Endothelial cell (in vitro differentiated cells): Measurements from ENCODE around the gene PRRC2B. TPM values are rescaled to one million over a fixed set of nuclear protein-coding genes. Genes with fewer than 3 reads are reported as not detected.

Experiments
- DNase-seq: peaks from one replicate; pipeline ENCODE4 v3.0.0; 2021; ENCODE audit warnings: low spot score
- H3K27ac Mint-ChIP-seq: one replicate; pipeline ENCODE4 v1.8.0; 2021; ENCODE audit warnings: mixed read lengths, inconsistent platforms; ENCODE audit not compliant: unreplicated experiment
- H3K27me3 Mint-ChIP-seq: one replicate; pipeline ENCODE4 v1.8.0; 2021; ENCODE audit warnings: mild to moderate bottlenecking, moderate library complexity, mixed read lengths, inconsistent platforms; ENCODE audit not compliant: unreplicated experiment
- H3K36me3 Mint-ChIP-seq: one replicate; pipeline ENCODE4 v1.8.0; 2021; ENCODE audit warnings: mild to moderate bottlenecking, low read depth, mixed read lengths, inconsistent platforms; ENCODE audit not compliant: unreplicated experiment
- H3K4me1 Mint-ChIP-seq: one replicate; pipeline ENCODE4 v1.8.0; 2021; ENCODE audit warnings: mild to moderate bottlenecking, mixed read lengths, inconsistent platforms; ENCODE audit not compliant: unreplicated experiment
- H3K4me3 Mint-ChIP-seq: one replicate; pipeline ENCODE4 v1.8.0; 2021; ENCODE audit warnings: mild to moderate bottlenecking, mixed read lengths, inconsistent platforms; ENCODE audit not compliant: unreplicated experiment
- H3K9me3 Mint-ChIP-seq: one replicate; pipeline ENCODE4 v1.8.0; 2021; ENCODE audit warnings: mixed read lengths, inconsistent platforms; ENCODE audit not compliant: unreplicated experiment
- CTCF ChIP-seq: fragments of 200-600 bp; sonication (generic); IDR thresholded peaks from one replicate; pipeline ENCODE4 v1.5.0; 2021; ENCODE audit warnings: antibody characterized with exemption; ENCODE audit not compliant: unreplicated experiment
- total RNA-seq: library from RNA; stranded (reverse); fragmentation: NEBNext Ultra II Directional; extraction: Animal tissue kit (Norgen Biotek cat#: 25700); gene quantifications from one replicate; pipeline ENCODE4 v1.2.1, GENCODE V29; 2021; ENCODE audit not compliant: unreplicated experiment

Gene PRRC2B
- total RNA-seq, 1 donor from 2014 or later, result 350 TPM

- TF ChIP-seq CTCF, result no peak
- no peaks in the 10 kb centered on the region for H3K9me3 Mint-ChIP-seq
- peaks cover 5% of the 10 kb centered on the region for H3K27me3 Mint-ChIP-seq
- no peak overlapping the region for H3K4me3 Mint-ChIP-seq
- DNase-seq, result no peak
- H3K36me3 Mint-ChIP-seq, result peaks cover 26% of the 10 kb centered on the region
- H3K4me1 Mint-ChIP-seq, result no peaks in the 10 kb centered on the region
- H3K27ac Mint-ChIP-seq, result no peak overlapping the region
Measured at GRCh38 chr9:131528886-131529505, 135.1 kb downstream of the PRRC2B start.

- TF ChIP-seq CTCF, result no peak
- Mint-ChIP-seq H3K4me3 (peak overlapping the region; percentile 86), H3K27ac (no peak overlapping the region), H3K27me3 (peaks cover 2% of the 10 kb centered on the region), H3K9me3 (no peaks in the 10 kb centered on the region), H3K36me3 (peaks cover 22% of the 10 kb centered on the region), H3K4me1 (no peaks in the 10 kb centered on the region)
- DNase-seq, result no peak
Measured at GRCh38 chr9:131529597-131530545, 136.0 kb downstream of the PRRC2B start.

- Mint-ChIP-seq H3K27me3 (peaks cover 2% of the 10 kb centered on the region), H3K9me3 (no peaks in the 10 kb centered on the region), H3K4me3 (peak overlapping the region; percentile 86), H3K36me3 (peaks cover 19% of the 10 kb centered on the region), H3K4me1 (no peaks in the 10 kb centered on the region), H3K27ac (no peak overlapping the region)
- TF ChIP-seq CTCF, result no peak
- DNase-seq, result peak; percentile 56
Measured at GRCh38 chr9:131530546-131530919, 136.6 kb downstream of the PRRC2B start.

- no peak for TF ChIP-seq CTCF
- Mint-ChIP-seq H3K36me3 (peaks cover 12% of the 10 kb centered on the region), H3K4me3 (peak within 1 kb of the TSS; percentile 86), H3K4me1 (no peaks in the 10 kb centered on the region), H3K27me3 (peaks cover 2% of the 10 kb centered on the region), H3K9me3 (no peaks in the 10 kb centered on the region), H3K27ac (no peak within 1 kb of the TSS)
- peak; percentile 79 for DNase-seq
Measured at GRCh38 chr9:131530920-131531832, 137.3 kb downstream of the PRRC2B start, which contains the start of gene UCK1. UCK1 (minus strand) TSS chr9:131531263; CDS start chr9:131531174, 89 bp downstream.
